SK-N-SH (cell line): Measurements from ENCODE around the gene SLC16A11. TPM values are rescaled to one million over a fixed set of nuclear protein-coding genes. Genes with fewer than 3 reads are reported as not detected.

Experiments used
- CTCF ChIA-PET: fragments of 300-600, 350-600 bp; formaldehyde crosslinking; extraction: SDS; loops from one replicate; lab custom pipeline; 2021; lab: Yijun Ruan, JAX
- POLR2A ChIA-PET: fragments of 350-600 bp; sonication (Branson Sonifier 250); formaldehyde crosslinking; extraction: SDS; loops from one replicate; lab custom pipeline; 2020; ENCODE audit warnings: antibody characterized with exemption, inconsistent platforms; lab: Yijun Ruan, JAX
- DNase-seq: peaks from one replicate; pipeline ENCODE4 v3.0.0; 2012
- H2AFZ ChIP-seq: fragments of 200-600 bp; sonication (generic); 2 replicates; pipeline ENCODE4 v1.8.1; 2016; ENCODE audit warnings: antibody characterized with exemption, mild to moderate bottlenecking, low read depth
- H3F3A ChIP-seq: fragments of 200-600 bp; sonication (generic); replicated peaks from 2 replicates; pipeline ENCODE3; 2016; ENCODE audit warnings: antibody characterized with exemption, mild to moderate bottlenecking; ENCODE audit not compliant: insufficient read depth
- H3K27ac ChIP-seq, 2 experiments: fragments of 200-500 bp in 1 of 2; fragments of 200-600 bp in 1 of 2; sonication (Bioruptor generic) in 1 of 2; sonication (generic), shearing (Covaris generic) in 1 of 2; 2 replicates each; pipeline versions ENCODE4 v1.5.1 to v1.6.1; 2014 to 2016; ENCODE audit warnings: low read depth in 2 of 2, inconsistent platforms in 1 of 2, low read length in 1 of 2, mild to moderate bottlenecking in 1 of 2, mixed read lengths in 1 of 2
- H3K27me3 ChIP-seq: fragments of 200-600 bp; sonication (generic), shearing (Covaris generic); 2 replicates; pipeline ENCODE4 v1.6.1; 2016; ENCODE audit warnings: mixed run types; ENCODE audit not compliant: insufficient read depth
- H3K36me3 ChIP-seq, 2 experiments: fragments of 200-500 bp in 1 of 2; fragments of 200-600 bp in 1 of 2; sonication (Bioruptor generic) in 1 of 2; sonication (generic) in 1 of 2; replicated peaks in 1 of 2; 2 replicates each; pipeline versions ENCODE3 to v1.5.1; 2014 to 2016; ENCODE audit warnings: low read length in 1 of 2, mild to moderate bottlenecking in 1 of 2; ENCODE audit not compliant: insufficient read depth in 2 of 2, control insufficient read depth in 1 of 2
- H3K4me1 ChIP-seq, 2 experiments: fragments of 200-500 bp in 1 of 2; fragments of 200-600 bp in 1 of 2; sonication (Bioruptor generic) in 1 of 2; sonication (generic), shearing (Covaris generic) in 1 of 2; 2 replicates each; pipeline versions ENCODE4 v1.5.1 to v1.6.1; 2014 to 2016; ENCODE audit warnings: low read depth in 1 of 2, low read length in 1 of 2, mixed run types in 1 of 2; ENCODE audit not compliant: insufficient read depth in 2 of 2, control insufficient read depth in 1 of 2
- H3K4me2 ChIP-seq: fragments of 200-600 bp; sonication (generic), shearing (Covaris generic); 2 replicates; pipeline ENCODE4 v1.6.1; 2017; ENCODE audit warnings: mixed run types
- H3K4me3 ChIP-seq, 2 experiments: fragments of 200-500 bp in 1 of 2; fragments of 200-600 bp in 1 of 2; sonication (Bioruptor generic) in 1 of 2; sonication (generic), shearing (Covaris generic) in 1 of 2; 2 replicates each; pipeline versions ENCODE4 v1.5.1 to v1.8.1; 2014 to 2016; ENCODE audit warnings: low read depth in 2 of 2, inconsistent platforms in 1 of 2, low read length in 1 of 2, mild to moderate bottlenecking in 1 of 2, mixed read lengths in 1 of 2, moderate library complexity in 1 of 2
- H3K79me2 ChIP-seq: fragments of 200-600 bp; sonication (generic); 2 replicates; pipeline ENCODE4 v1.8.1; 2017; ENCODE audit warnings: mild to moderate bottlenecking; ENCODE audit not compliant: insufficient read depth
- H3K9ac ChIP-seq: fragments of 200-600 bp; sonication (generic); 2 replicates; pipeline ENCODE4 v1.6.1; 2017; ENCODE audit warnings: mixed run types
- H3K9me2 ChIP-seq: fragments of 200-600 bp; sonication (generic); 2 replicates; pipeline ENCODE4 v1.6.1; 2017; ENCODE audit warnings: mixed run types
- H3K9me3 ChIP-seq: fragments of 200-600 bp; sonication (generic); 2 replicates; pipeline ENCODE4 v1.6.1; 2017; ENCODE audit warnings: mixed run types, mild to moderate bottlenecking, moderate library complexity
- H4K20me1 ChIP-seq: fragments of 200-600 bp; sonication (generic); 2 replicates; pipeline ENCODE4 v1.6.1; 2017; ENCODE audit warnings: mild to moderate bottlenecking, mixed run types; ENCODE audit not compliant: insufficient read depth
- ELF1 ChIP-seq: IDR thresholded peaks from 2 replicates; pipeline ENCODE4 v1.4.0; 2012
- EP300 ChIP-seq, 2 experiments: IDR thresholded peaks; 2 replicates each; pipeline versions ENCODE4 v1.4.0 to v1.6.1; 2012; ENCODE audit warnings: borderline replicate concordance in 1 of 2, low read depth in 1 of 2, low read length in 1 of 2
- EZH2phosphoT487 ChIP-seq: fragments of 200-600 bp; sonication (generic); IDR thresholded peaks from 2 replicates; pipeline ENCODE4 v1.6.1; 2017; ENCODE audit warnings: low read depth, mixed run types, mild to moderate bottlenecking, antibody characterized with exemption, moderate library complexity, borderline replicate concordance
- FOSL2 ChIP-seq: IDR thresholded peaks from 2 replicates; pipeline ENCODE4 v1.4.0; 2012; ENCODE audit warnings: low read depth, mild to moderate bottlenecking, moderate library complexity, borderline replicate concordance
- FOXM1 ChIP-seq: IDR thresholded peaks from 2 replicates; pipeline ENCODE4 v1.4.0; 2012; ENCODE audit warnings: low read depth, mild to moderate bottlenecking
- JUND ChIP-seq: IDR thresholded peaks from 2 replicates; pipeline ENCODE4 v1.4.0; 2012
- NRF1 ChIP-seq: IDR thresholded peaks from 2 replicates; pipeline ENCODE4 v1.6.1; 2012; ENCODE audit warnings: low read depth, mild to moderate bottlenecking, low read length
- POLR2AphosphoS5 ChIP-seq: IDR thresholded peaks from 2 replicates; pipeline ENCODE4 v1.6.1; 2012; ENCODE audit warnings: low read depth, low read length
- RAD21 ChIP-seq: IDR thresholded peaks from 2 replicates; pipeline ENCODE4 v1.6.1; 2012; ENCODE audit warnings: mild to moderate bottlenecking, low read length
- RCOR1 ChIP-seq: fragments of 150-350 bp; IDR thresholded peaks from 2 replicates; pipeline ENCODE4 v1.6.1; 2017; ENCODE audit warnings: antibody characterized with exemption, low read length
- RFX5 ChIP-seq: IDR thresholded peaks from 2 replicates; pipeline ENCODE4 v1.6.1; 2012; ENCODE audit warnings: mild to moderate bottlenecking, improper control_type of control experiment, low read length
- SMC3 ChIP-seq: IDR thresholded peaks from 2 replicates; pipeline ENCODE4 v1.6.1; 2012; ENCODE audit warnings: low read depth, low read length, improper control_type of control experiment
- YY1 ChIP-seq: IDR thresholded peaks from 2 replicates; pipeline ENCODE4 v1.4.0; 2012; ENCODE audit warnings: low read depth, mild to moderate bottlenecking
- WGBS: methylation state at CpG from one replicate; pipeline ENCODE4 v1.1.6; 2017; ENCODE audit warnings: low lambda C conversion rate; 5-methylcytosine and 5-hydroxymethylcytosine counted together
- polyA plus RNA-seq, 3 experiments: library from polyadenylated mRNA; depleted of rRNA; stranded (reverse); fragments of >200 nt; gene quantifications; 2 replicates each; pipeline ENCODE4 v1.2.3, GENCODE V29; 2012
- TF ChIP-seq, protein P1 (sequence below): fragments of 200-600 bp; sonication (generic); IDR thresholded peaks from 2 replicates; pipeline ENCODE4 v1.6.1; 2017; ENCODE audit warnings: antibody characterized with exemption, mild to moderate bottlenecking, moderate library complexity

Gene SLC16A11
- polyA plus RNA-seq, 1 of the 3 experiments (the other 2 are of a cell fraction) = 0.12 TPM

GRCh38 chr17:7017827-7018200 lies 26.1 kb downstream of the SLC16A11 start:
- Histone ChIP-seq H3K27me3 (no peaks in the 10 kb centered on the region), H3K9me2 (no peaks in the 10 kb centered on the region), H3K9ac (no peak overlapping the region), H4K20me1 (no peaks in the 10 kb centered on the region), H3K4me3 (no peak overlapping the region), H3F3A (peaks cover 27% of the 10 kb centered on the region), H3K4me1 (peaks cover 9 to 37% of the 10 kb centered on the region in 2 experiments; a peak in 2 of 4 replicates), H2AFZ (no peak overlapping the region), H3K79me2 (peaks cover 13% of the 10 kb centered on the region), H3K36me3 (peaks cover 0 to 7% of the 10 kb centered on the region in 2 experiments), H3K27ac (no peak overlapping the region; a peak in 1 of 4 replicates), H3K9me3 (no peaks in the 10 kb centered on the region), H3K4me2 (no peak overlapping the region)
- TF ChIP-seq JUND (no peak), FOSL2 (no peak), YY1 (no peak), NRF1 (no peak), EP300 (IDR thresholded peaks at IDR 0.05; ENCODE audit: borderline replicate concordance in 1 of 2, low read depth in 1 of 2, low read length in 1 of 2) (no peak), EZH2phosphoT487 (no peak), RCOR1 (no peak), RAD21 (no peak), POLR2AphosphoS5 (no peak), ELF1 (no peak), RFX5 (no peak)
- TF ChIP-seq, protein P1, sequence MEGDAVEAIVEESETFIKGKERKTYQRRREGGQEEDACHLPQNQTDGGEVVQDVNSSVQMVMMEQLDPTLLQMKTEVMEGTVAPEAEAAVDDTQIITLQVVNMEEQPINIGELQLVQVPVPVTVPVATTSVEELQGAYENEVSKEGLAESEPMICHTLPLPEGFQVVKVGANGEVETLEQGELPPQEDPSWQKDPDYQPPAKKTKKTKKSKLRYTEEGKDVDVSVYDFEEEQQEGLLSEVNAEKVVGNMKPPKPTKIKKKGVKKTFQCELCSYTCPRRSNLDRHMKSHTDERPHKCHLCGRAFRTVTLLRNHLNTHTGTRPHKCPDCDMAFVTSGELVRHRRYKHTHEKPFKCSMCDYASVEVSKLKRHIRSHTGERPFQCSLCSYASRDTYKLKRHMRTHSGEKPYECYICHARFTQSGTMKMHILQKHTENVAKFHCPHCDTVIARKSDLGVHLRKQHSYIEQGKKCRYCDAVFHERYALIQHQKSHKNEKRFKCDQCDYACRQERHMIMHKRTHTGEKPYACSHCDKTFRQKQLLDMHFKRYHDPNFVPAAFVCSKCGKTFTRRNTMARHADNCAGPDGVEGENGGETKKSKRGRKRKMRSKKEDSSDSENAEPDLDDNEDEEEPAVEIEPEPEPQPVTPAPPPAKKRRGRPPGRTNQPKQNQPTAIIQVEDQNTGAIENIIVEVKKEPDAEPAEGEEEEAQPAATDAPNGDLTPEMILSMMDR = no peak
- 88% methylated on average over 12 of the region's 12 CpGs for WGBS
- ChIA-PET CTCF (interaction anchor here (1.2 to 8.6 kb wide), 4 partner anchors 8 to 107 kb away, joined by 3 to 64 read pairs (median 22); no protein-coding TSS in a partner anchor), POLR2A (no interaction called here)
- no peak for DNase-seq

DNA sequence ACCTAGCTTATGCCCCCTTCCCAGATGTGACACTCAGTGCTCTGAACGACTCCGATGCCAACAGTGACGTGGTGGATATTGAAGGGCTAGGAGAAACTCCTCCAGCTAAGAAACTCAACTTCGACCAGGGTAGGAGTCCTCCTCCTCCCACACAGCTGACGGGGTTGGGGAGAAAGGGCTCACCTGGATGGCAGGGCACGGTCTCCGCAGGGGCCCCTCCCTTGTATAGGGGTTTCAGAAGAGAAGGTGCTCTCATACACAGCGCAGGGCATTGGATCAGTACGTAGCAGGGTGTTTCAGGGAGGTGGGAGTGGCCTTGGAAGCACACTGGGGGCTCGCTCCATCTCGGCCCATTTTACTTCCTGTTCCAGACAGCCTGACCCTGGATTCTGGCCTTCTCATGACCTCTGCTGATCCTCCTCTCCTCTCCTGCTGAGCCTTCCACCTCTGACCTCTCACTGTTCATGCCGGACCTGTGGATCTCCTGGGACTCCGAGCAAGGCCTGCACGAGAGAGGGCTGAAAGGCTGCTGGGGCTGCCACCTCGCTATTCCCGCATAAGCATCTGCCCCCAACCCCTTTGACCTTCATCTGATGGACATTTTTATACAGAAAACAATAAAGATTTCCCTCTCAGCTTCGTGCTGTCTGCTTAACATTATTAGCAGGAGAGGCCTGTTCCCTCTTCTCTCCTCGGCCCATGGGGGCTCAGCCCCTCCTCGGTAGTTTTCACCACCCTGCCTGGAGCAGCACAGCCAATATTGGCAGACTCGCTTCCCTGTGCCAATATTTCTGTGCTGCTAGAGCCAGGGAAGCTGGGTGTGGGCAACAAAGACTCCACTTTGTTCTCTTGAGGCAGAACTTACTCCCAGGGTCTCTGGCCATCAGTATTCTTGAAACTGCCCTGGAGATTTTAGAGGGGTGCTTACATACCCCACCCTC lies 26.7 kb downstream of the SLC16A11 start:
- POLR2A ChIA-PET = no interaction called here
- Histone ChIP-seq H3K9me3 (no peaks in the 10 kb centered on the region), H3K4me2 (no peak overlapping the region), H3K36me3 (peaks cover 0 to 7% of the 10 kb centered on the region in 2 experiments), H3K27me3 (no peaks in the 10 kb centered on the region), H3K27ac (no peak overlapping the region; a peak in 1 of 4 replicates), H3K9me2 (no peaks in the 10 kb centered on the region), H3K4me1 (peaks cover 9 to 35% of the 10 kb centered on the region in 2 experiments; a peak in 2 of 4 replicates), H3F3A (peaks cover 27% of the 10 kb centered on the region), H3K4me3 (no peak overlapping the region), H3K79me2 (peaks cover 18% of the 10 kb centered on the region), H3K9ac (no peak overlapping the region), H4K20me1 (no peaks in the 10 kb centered on the region), H2AFZ (no peak overlapping the region)
- CTCF ChIA-PET = interaction anchor here (1.4 to 1.9 kb wide), 3 partner anchors 17 to 103 kb away, joined by 3 to 9 read pairs (median 7); no protein-coding TSS in a partner anchor
- 93% methylated on average over 13 of the region's 20 CpGs for WGBS
- no peak for DNase-seq
- no peak for TF ChIP-seq RAD21
- TF ChIP-seq SMC3 = no peak
- no peak for TF ChIP-seq RCOR1
- TF ChIP-seq FOXM1 = no peak
- TF ChIP-seq EP300 (IDR thresholded peaks at IDR 0.05; ENCODE audit: borderline replicate concordance in 1 of 2, low read depth in 1 of 2, low read length in 1 of 2) = no peak
